H1 (cell line): Measurements from ENCODE around the gene HS6ST1. TPM values are rescaled to one million over a fixed set of nuclear protein-coding genes. Genes with fewer than 3 reads are reported as not detected.

Experiments used
- CEBPB ChIP-seq: IDR thresholded peaks from 2 replicates; pipeline ENCODE4 v1.6.1; 2012; ENCODE audit warnings: low read depth, low read length
- CHD2 ChIP-seq: IDR thresholded peaks from 2 replicates; pipeline ENCODE4 v1.6.1; 2012; ENCODE audit warnings: low read length, improper control_type of control experiment
- RFX5 ChIP-seq: IDR thresholded peaks from 2 replicates; pipeline ENCODE4 v1.6.1; 2011; ENCODE audit warnings: low read depth, low read length, improper control_type of control experiment, borderline replicate concordance
- TBP ChIP-seq: IDR thresholded peaks from 2 replicates; pipeline ENCODE4 v1.6.1; 2011; ENCODE audit warnings: low read depth, low read length, improper control_type of control experiment
- USF2 ChIP-seq: IDR thresholded peaks from 2 replicates; pipeline ENCODE4 v1.6.1; 2011; ENCODE audit warnings: low read length, improper control_type of control experiment
- polyA plus RNA-seq, 7 experiments: library from polyadenylated mRNA; depleted of rRNA in 3 of 7; stranded (reverse) in 5 of 7; unstranded in 2 of 7; fragments of >200 nt in 5 of 7; fragments of 200-250 nt in 2 of 7; gene quantifications; 1 replicate in 5 of 7; 2 replicates in 1 of 7; 4 replicates in 1 of 7; pipeline versions ENCODE4 v1.2.1 to v1.2.3, GENCODE V29; 2011 to 2013; ENCODE audit warnings: missing spikeins in 2 of 7, mixed read lengths in 2 of 7
- total RNA-seq: library from RNA; stranded (reverse); fragmentation: NEBNext Ultra II Directional; extraction: Animal tissue kit (Norgen Biotek cat#: 25700); gene quantifications from 2 replicates; pipeline ENCODE4 v1.2.1, GENCODE V29; 2021
- TF ChIP-seq, protein P1 (sequence below): fragments of 300-600 bp; sonication (generic); IDR thresholded peaks from 2 replicates; pipeline ENCODE4 v1.7.1; 2012; ENCODE audit warnings: low read length, moderate library complexity, mild to moderate bottlenecking, inconsistent platforms; ENCODE audit not compliant: insufficient replicate concordance

HS6ST1 gene
- total and polyA plus RNA-seq, 2 of the 8 experiments (the other 6 are each of a cell fraction or from before 2014, with no cell fraction given): 37.4 to 74.6 TPM

DNA sequence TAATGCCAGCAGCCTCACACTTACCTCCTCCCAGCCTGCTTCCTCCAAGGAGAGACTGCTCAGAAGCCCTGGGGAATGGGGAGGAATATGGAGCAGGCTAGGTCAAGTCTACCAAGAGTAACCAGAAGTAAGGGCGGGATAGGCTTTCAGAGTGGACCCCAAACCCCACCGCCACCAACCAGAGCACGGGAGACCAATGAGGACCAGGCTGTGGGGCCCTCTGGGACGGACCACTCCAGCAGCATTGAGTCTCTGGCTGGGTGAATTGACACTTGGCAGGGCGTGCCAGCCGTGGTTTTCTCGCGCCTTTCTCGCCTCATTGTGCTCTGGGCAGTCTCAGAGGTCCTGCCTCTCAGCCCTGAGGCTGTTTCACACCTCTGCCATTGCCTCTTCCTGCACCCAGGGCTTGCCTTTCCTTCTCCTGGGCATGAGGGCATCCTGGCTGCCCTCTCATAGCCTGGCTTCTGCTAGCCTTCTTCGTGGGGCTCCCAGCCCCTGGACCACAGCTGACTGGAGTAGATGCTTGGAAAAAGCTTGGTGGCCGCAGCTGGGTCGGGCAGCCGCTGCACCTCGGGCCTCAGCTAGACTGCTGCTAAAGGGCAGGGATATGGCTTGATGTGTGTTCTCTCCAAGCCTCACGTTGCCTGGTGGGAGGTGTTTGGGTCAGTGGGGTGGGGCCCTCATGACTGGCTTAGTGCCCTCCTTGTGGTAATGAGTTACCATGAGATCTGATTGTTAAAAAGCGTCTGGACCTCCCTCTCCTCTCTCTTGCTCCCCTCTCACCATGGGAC lies 40.5 kb upstream of the HS6ST1 start (continued):
- TF ChIP-seq CHD2 (no peak), USF2 (no peak), CEBPB (no peak), TBP (no peak), RFX5 (no peak)
- TF ChIP-seq, protein P1, sequence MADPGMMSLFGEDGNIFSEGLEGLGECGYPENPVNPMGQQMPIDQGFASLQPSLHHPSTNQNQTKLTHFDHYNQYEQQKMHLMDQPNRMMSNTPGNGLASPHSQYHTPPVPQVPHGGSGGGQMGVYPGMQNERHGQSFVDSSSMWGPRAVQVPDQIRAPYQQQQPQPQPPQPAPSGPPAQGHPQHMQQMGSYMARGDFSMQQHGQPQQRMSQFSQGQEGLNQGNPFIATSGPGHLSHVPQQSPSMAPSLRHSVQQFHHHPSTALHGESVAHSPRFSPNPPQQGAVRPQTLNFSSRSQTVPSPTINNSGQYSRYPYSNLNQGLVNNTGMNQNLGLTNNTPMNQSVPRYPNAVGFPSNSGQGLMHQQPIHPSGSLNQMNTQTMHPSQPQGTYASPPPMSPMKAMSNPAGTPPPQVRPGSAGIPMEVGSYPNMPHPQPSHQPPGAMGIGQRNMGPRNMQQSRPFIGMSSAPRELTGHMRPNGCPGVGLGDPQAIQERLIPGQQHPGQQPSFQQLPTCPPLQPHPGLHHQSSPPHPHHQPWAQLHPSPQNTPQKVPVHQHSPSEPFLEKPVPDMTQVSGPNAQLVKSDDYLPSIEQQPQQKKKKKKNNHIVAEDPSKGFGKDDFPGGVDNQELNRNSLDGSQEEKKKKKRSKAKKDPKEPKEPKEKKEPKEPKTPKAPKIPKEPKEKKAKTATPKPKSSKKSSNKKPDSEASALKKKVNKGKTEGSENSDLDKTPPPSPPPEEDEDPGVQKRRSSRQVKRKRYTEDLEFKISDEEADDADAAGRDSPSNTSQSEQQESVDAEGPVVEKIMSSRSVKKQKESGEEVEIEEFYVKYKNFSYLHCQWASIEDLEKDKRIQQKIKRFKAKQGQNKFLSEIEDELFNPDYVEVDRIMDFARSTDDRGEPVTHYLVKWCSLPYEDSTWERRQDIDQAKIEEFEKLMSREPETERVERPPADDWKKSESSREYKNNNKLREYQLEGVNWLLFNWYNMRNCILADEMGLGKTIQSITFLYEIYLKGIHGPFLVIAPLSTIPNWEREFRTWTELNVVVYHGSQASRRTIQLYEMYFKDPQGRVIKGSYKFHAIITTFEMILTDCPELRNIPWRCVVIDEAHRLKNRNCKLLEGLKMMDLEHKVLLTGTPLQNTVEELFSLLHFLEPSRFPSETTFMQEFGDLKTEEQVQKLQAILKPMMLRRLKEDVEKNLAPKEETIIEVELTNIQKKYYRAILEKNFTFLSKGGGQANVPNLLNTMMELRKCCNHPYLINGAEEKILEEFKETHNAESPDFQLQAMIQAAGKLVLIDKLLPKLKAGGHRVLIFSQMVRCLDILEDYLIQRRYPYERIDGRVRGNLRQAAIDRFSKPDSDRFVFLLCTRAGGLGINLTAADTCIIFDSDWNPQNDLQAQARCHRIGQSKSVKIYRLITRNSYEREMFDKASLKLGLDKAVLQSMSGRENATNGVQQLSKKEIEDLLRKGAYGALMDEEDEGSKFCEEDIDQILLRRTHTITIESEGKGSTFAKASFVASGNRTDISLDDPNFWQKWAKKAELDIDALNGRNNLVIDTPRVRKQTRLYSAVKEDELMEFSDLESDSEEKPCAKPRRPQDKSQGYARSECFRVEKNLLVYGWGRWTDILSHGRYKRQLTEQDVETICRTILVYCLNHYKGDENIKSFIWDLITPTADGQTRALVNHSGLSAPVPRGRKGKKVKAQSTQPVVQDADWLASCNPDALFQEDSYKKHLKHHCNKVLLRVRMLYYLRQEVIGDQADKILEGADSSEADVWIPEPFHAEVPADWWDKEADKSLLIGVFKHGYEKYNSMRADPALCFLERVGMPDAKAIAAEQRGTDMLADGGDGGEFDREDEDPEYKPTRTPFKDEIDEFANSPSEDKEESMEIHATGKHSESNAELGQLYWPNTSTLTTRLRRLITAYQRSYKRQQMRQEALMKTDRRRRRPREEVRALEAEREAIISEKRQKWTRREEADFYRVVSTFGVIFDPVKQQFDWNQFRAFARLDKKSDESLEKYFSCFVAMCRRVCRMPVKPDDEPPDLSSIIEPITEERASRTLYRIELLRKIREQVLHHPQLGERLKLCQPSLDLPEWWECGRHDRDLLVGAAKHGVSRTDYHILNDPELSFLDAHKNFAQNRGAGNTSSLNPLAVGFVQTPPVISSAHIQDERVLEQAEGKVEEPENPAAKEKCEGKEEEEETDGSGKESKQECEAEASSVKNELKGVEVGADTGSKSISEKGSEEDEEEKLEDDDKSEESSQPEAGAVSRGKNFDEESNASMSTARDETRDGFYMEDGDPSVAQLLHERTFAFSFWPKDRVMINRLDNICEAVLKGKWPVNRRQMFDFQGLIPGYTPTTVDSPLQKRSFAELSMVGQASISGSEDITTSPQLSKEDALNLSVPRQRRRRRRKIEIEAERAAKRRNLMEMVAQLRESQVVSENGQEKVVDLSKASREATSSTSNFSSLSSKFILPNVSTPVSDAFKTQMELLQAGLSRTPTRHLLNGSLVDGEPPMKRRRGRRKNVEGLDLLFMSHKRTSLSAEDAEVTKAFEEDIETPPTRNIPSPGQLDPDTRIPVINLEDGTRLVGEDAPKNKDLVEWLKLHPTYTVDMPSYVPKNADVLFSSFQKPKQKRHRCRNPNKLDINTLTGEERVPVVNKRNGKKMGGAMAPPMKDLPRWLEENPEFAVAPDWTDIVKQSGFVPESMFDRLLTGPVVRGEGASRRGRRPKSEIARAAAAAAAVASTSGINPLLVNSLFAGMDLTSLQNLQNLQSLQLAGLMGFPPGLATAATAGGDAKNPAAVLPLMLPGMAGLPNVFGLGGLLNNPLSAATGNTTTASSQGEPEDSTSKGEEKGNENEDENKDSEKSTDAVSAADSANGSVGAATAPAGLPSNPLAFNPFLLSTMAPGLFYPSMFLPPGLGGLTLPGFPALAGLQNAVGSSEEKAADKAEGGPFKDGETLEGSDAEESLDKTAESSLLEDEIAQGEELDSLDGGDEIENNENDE: no peak
